CD4-positive, alpha-beta T cell treated with Interferon gamma for 1 hour (primary cell): ENCODE measurements around the gene MAFB.
A peak's percentile ranks its signal among the peaks of the same experiment; 100 is the strongest.
"Not testable (repeated sequence)": the region's sequence is repeated elsewhere in the genome, so short reads cannot be mapped to it uniquely, and the experiment has no call there.

Experiments used
- DNase-seq: peaks from one replicate; pipeline ENCODE4 v3.0.0-alpha.2; 2020

MAFB gene

DNA sequence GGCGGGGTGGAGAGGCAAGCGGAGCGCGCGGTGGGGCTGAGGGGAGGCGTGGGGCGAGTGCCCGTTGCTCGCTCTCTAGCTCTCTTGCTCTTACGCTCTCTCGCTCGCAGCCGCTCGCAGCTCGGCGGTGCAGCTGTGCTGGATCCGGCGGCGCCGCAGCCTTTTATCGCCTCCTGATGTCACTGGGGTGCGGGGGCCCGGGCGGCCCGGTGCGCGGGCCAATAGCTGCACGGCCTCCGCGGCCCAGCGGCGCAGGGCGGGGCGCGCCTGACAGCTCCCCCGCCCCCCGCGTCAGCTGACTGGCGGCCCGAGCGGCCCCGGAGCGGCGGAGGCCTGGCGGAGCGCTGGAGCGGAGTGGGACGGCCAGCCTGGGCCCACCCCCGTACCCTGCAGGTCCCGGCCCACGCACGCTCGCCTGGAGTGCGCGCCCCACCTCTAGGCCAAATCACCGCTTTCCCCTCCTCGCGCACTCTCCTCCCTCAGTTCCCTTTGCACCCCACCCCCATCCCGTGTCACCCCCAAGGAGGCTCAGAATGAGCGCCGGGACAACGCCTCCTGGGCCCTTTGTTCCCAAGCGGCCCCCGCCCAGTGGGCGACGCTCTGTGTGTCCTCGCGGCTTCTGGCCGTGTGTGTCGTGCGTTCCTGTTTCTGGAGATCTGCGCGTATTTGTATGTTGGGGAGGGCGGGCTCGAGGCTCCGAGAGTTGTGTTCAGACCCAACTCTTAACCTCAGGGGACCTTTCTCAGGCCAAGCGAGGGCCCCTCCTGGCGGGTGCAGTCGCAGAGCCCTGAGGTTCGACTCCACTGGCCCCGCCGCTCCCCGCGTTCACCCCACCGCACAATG is at the start of gene MAFB:
Gene MAFB (minus strand): TSS at position 137 of the 843 bp plus-strand sequence. CDS start 386 bp downstream, outside the sequence.
- peak; percentile 82 for DNase-seq

DNA sequence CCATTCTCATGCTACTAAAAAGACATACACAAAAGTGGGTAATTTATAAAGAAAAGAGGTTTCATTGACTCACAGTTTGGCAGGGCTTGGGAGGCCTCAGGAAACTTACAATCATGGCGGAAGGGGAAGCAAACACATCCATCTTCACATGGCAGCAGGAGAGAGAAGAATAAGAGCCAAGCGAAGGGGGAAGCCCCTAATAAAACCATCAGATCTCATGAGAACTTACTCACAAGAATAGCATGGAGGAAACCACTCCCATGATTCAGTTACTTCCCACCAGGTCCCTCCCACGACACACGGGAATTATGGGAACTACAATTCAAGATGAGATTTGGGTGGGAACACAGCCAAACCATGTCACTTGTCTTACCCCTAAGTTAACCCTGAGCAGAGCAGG is 47.4 kb upstream of the MAFB start:
- not testable (repeated sequence) for DNase-seq

DNA sequence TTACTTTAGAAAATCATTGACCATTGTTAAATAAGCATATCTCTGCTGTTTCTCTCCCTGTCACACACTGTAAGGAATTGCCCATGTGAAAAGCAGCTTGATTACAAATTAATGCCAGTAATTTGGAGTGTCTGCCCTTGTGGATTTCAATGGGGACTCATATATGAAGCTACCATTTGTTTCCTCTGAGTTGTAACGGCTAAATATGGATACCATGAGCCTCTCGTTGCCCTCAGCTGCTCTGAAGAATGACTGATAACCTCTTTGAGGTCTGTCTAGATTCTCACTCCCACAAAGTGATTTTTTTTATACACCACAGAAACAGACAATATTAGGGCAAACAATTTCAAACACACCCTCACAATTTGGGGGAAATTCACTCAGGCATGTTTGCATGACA is 40.0 kb upstream of the MAFB start:
- DNase-seq: no peak

DNA sequence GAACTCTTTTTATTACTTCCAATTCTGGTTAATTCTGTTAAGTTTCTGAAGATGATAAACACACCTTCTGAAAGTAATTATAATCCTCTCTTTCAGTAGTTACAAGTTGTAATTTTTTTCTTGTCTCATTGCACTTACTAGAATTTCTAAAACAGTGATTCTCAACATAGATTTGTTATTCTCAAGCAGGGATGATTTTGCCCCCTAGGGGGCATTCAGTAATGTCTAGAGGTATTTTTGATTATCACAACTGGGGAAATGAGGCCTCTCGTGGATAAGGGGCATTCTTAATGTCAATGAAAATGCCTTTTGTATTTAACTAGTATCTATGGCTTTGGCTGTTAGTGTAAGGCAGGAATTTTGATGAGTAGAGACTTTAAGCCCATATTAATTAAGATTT is 39.4 kb upstream of the MAFB start:
- no peak for DNase-seq

DNA sequence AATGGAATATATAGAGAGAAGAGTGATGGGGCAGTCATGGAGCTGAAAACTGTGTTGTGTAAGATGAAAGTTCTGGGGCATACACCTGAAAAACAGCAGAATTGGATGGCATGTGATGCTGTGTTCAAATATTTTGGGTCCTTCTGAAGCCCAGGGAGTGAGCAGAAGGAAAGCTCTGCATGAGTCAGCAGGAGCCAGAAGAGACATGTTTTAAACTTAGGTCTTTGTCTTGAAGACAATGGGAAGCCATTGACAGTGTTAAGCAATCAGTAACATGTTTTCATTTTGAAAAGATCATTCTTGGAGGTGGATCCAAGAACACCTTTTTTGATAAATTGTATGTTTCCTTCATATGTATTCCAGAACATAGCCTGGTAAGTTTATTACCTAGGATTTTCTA is 38.9 kb upstream of the MAFB start:
- no peak for DNase-seq

DNA sequence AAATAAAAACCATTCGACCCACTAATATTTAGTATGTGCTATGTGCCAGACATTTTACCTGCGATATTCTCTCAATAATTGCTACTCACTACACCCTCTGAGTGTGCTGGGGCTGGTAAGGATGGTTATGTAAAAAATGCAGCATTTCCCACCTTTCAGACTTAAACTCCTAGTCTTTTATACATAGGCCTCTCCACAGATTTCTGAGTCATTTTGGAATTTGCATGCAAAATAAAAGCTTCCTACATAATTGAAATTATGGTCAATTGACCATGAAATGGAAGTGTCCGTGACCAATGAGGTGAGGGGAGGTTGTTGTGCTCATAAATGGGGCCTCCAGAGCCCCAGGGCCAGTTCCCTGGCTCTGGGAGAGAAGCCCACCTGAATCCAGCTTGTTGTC is 37.7 kb upstream of the MAFB start:
- no peak for DNase-seq

DNA sequence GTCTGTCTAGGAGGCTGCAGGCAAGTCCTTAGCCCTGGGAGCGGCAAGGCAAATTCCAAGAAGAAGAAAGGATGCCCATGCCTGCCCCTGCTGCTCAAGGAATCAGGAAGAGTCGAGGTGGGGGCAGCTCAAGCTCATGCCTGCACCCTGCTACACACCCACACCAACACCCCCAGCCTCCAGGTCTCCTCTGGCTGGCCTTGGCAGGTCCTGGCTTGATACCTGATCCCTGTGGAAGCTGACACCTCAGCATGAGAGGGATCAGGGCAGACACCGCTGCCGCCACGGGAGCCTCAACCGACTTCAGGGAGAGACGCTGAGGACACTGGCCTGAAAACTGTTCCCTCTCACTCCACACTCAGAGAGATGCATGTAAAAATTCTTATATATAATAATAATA is 35.5 kb upstream of the MAFB start:
- no peak for DNase-seq

DNA sequence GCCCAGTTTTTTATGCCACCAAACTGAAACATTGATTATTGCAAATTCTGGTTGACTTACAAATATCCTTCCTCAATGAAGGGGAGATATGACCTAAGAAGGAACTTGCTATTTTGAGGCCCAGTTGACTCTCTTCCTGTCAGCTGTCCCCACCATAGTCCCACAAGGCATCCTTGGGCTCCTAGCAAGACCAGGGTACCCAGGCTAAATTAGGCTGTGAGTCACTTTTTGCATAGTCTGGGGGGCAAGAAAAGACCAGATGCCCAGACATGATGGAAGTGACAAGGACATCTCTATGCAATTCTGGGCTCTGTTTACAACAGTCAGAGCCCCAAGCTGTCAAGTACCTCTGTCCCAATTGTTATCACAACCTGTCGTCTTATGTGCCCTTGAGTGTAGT is 31.8 kb upstream of the MAFB start:
- DNase-seq: no peak

DNA sequence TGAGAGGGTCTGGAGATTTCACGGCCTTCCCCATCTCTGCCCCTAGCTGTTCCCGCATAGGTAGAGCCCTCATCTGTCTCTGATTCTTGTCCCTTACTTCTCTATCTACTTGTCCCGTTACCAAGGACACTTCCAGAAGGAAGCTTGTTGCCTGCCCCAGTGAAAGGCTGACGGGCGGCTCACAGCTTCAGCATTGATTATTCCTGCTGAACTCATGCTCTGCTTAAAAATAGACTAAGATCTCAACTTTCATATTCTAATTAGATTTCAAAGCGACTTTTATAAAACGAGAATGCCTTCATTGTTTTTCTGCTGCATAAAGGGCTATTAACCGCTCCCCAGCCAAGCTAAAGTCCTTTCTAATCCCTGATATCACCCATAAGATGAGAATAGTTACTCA is 31.1 kb upstream of the MAFB start:
- DNase-seq: no peak

DNA sequence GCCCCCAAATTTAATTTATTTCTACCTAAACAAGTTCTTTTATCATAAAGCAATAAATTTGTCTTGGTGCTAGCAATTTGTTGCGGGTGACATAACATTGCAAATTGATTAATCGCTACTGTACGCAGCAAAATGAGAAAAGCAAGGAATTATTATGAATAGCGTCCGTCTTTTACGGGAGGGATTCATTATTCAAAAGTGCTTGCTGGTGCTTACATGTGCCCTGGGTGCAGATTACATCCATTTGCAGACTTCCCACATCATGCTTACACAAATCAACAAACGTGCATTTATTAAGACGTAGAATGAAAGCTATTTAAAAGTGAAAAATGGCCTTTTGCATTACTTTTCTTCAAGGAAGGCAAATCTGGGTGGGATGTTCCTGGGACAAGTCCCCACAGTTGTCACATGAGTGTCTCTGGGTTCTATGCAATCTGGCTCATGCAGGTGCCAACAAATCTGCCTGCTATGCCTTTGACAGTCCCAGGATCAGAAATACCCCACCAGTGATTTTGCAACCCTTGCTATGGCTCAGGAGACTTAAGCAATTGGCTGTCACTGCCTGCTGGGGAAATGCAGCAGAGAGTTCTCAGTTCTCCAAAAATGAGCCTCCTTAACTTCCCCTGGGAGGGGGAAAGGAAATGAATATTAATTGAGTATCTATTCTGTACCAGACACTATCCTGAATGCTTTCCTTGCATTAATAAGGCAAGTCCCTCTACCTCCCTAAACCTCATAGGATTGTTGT is 30.1 kb upstream of the MAFB start:
- DNase-seq: peak; percentile 27

DNA sequence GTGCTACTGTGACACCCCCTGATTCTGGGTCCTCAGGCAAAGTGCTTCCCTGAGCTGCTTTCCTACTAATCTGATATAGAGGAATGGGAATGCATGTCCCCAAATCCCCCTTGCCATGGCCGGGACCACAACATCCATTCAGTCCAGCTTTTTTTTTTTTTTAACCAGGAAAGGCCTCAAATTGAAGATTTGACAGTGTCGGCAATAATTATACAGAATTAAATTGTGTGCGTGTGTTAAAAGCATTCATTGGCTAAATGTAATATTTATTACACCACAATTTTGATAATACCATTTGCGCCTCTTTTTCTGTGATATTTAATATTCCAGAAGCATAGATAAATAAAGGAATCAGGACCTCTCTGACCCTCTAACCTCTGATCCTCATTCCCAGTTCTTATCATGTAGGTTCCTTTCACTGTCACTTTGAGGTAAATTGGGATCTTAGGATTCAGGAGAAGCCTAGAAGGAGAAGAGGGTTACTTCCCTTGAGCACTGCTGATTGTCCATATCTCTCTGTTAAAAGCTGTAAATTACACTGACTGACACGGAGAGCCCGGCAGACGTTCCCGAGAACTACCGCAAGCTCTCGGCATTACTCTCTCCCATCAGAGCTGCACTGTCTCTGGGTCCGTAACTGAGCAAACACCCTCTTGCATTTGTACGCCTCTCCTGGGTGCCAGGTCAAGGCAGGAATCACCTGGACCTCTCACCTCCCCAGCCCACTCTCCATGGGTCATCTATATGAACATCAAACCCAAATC is 29.4 kb upstream of the MAFB start:
- DNase-seq: no peak

DNA sequence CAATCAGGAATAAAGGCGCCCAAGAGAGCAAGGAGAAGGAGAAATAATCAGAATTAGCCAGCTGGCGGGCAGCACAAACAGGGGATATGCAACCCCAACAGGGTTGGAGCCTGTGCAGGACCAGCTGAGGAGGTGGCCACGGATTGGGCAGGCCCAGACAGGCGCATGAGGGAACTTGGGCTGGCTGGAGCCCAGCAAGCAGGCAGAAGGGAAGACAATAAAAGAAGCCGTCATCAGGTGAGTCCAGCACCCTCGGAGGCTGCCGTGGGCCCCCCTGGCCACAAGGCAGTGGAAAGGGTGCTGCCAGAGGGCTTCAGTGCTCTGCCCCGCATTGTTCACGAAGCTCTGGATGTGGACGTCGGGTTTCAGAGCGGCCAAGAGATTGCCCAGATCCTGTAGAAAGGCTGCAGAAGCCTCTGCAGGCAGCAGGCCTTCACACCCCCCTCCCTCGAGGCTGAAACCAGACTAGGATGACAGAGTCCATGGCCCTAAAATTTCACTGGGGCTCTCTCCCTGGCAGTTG is 28.4 kb upstream of the MAFB start:
- no peak for DNase-seq

DNA sequence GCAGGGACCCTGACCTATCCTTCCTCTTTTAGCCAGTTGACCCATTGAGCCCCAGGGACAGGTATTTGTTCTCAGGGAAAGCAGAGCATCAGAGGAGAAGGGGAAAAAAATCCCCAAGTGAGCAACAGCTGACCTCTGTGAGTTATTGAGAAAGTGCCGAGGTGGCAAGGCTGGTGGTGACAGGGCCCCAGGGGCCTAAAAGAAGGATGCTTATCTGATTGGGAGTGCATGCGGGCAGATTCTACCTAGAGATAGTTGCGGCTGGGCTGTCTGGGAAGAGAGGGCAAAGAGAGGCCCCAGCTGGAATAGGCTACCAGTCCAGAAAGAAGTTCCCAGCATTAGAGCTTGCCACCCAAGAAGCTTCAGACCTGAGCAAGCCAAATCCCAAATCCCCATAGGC is 26.5 kb upstream of the MAFB start:
- no peak for DNase-seq

DNA sequence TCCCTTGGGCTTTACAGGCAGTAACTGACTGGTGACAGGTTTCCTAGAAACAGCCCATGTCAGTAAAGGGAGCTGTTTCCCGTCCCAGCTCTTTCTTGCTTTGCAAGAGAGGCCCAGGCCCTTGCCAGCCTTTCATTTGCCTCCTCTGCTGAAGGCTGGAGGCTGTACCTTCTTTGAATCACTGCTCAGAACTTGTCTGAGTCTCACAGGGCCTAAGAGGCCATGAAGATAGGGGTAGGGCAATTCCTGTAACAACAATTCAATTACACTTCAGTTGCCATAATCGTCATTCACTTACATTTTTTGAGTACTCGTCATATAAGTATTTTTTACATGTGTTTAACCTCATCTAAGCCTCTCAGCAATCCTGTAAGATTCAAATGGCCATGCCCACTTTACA is 25.9 kb upstream of the MAFB start:
- no peak for DNase-seq

DNA sequence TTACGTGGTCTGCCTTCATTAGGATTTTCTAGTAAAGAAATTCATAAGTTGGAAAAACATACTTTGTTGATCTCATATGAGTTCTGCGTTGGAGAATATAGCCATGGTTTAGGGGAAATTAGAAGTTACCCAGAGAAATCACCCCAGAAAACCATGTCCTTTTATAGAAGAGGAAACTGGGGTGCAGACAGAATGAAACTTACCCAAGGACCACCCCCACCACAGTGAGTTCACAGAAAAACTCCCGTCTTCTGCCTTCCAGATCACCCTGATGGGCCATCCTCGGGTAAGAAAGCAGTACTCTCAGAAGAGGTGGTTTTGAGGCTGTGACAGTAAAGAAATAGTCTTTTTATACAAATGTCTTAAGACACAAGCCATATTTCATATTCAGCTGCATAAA is 25.1 kb upstream of the MAFB start:
- DNase-seq: no peak

DNA sequence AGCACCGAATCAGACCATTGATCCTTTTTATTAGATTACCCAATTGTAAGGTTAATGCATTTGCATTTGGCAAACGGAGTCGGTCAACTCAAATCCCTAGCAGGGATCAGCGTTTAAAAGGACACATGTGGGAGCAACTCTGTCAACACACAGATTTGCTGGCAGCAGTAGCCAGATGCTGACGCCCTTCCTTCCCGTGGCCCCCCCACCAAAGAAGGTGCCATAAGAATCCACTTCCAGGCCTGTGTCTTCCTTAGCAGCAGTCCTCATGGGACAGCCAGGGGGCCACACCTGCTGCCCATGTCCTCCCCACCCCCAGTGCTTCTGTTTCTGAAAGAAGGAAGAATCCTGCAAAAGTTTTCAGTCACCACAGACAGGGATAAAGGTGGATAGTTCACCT is 24.5 kb upstream of the MAFB start:
- no peak for DNase-seq

DNA sequence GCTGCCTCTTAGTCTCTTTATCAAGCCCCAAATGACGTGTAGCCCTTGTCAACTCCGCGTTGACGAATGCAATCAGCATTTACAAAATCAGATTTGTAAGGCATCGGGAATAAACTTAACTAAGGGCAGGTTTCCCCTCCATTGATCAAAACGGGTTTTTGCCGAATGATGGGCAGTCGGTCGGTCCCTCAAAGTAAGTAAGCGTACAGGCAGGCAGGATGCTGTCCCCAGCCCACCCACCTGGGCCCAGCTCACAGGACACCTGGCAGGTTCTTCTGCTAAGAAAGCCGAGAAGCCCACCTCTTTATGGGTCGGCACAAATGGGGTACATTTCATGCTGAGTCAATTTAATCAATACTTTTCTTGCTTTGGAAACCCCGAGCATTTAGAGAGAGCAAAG is 22.0 kb upstream of the MAFB start:
- DNase-seq: no peak

DNA sequence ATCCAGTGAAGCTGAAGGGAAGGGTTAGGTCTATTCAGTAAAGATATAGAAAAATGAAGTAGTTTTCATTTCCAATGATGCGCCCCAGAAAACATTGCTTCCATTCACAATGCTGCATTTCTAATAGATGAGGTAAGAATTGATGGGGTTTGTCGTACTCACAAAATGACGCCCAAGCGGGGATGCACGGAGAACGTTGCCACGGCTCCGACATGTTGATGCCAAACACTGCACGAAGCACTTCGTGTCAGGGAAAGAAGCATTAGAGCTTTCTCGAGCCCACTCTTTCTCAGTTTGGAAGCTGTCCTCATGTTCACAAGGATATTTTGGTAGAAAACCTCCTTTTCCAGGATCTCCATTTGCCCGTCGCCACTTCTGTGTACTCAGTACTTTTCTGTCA is 21.6 kb upstream of the MAFB start:
- DNase-seq: no peak

DNA sequence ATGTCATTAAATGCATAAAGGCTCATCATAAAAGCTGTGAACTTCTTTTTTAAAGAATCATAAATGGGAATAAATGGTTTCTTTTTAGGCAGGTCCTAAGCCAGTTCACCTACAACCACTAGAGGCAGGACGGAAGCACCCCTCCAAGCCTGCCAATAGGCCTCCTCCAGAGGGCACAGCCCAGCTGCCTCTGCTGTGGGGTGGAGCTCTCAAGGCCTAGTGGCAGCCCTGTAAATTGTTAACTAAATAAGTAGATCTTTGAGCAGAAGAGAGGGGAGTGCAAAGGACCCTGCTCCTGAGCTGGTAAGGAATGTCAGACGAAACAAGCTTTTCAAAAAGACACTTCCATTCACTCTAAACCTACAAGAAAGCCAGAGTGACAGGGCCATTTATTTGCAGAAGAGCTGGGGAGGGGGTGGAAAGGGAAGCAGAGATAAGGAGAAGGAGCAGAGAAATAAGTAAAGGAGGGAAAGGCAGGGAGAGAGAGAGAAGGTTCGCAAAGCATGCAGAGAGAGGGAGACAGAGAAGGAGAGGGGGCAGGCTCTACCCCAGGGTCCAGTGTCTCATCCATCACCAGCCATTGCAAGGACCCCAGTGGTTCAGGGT is 18.0 kb upstream of the MAFB start:
- no peak for DNase-seq

DNA sequence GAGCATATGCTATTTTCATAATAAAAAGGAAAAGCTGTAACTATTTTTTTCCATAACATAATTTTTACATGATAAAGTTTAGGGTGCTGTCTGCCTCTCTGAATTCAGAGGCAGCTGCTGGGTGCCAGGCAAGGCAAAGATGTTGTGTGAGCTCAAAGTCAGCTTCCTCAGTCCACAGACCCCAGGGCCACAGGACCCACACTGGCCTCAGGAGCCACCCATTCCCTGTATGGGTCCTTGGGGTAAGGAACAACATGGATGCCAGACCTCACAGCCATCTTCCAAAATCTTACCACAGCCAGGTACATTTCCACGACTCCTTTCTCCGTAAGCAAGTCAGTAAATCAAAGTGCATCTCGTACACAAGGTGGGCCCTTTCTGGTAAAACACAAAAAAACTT is 16.4 kb upstream of the MAFB start:
- DNase-seq: no peak

DNA sequence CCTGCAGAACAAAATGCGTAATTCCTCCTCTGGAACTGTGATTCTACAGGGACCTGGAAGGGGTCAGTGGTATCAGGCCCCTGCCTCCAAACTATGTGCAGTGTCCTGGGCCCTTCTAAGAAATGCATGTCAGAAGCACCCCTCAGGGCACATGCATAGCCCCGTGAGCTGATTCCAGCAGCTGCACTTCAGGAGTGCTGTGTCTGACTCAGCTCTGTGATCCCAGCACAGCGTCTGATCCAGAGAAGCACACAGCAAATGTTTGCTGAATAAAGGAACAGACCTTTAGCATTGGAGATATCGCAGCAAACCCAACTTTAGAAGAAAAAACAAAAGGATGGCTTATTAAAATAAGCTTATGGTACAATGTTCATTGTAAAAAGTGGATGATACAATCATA is 15.8 kb upstream of the MAFB start:
- no peak for DNase-seq

DNA sequence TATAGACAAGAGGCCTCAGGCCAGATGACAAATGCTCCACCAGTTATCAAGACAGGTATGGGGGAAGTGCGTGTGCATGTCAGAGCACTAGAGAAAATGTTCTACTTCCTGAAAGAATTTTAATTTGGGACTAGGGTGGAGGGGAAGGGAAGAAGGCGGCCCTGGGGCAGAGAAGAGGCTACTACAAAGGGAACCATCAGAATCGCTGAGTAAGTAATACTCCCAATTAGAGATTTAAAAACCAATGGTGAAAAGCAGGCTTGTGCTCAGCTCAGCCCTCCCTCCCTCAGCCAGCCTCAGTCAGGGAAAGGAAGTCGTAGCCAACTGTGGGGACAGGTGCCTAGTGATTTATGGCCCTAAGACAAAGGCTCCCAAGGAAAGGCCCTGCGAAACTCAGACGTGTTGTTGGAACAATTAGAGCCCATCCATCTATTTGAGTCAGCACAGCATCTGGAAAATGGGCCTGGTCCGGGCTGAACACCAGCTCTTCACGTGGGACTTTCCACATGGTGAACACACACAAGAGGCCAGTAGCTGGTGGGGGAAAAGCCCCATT is 15.0 kb upstream of the MAFB start:
- no peak for DNase-seq

DNA sequence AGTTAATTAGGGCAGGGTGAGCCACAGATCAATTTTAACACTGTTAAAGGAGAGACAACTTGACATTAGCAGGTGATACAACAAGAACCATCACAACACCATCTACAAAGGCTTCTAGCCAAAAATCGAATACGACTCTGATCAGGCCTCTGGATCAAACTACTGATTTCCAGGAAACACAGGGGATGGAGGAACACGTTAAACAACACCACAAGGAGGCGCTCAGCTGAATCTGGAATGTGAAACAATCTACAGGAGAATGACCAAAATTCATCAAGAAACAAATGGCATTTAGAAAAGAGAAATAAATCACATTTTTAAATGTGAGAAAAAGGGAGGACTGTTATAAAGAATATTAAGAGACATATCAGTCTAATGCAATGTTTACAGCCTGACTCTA is 13.5 kb upstream of the MAFB start:
- DNase-seq: no peak
